Gastrocnemius medialis (tissue), 4 donors: ENCODE data around the gene ARHGAP25. TPM values are rescaled to one million over a fixed set of nuclear protein-coding genes. Genes with fewer than 3 reads are reported as not detected.

ENCODE experiments used
- ATAC-seq, 2 donors: fragments of 150-250 bp; one replicate each; pipeline ENCODE4 v1.9.1; 2016
- DNase-seq, 2 donors: peaks; one replicate each; pipeline ENCODE4 v3.0.0-alpha.2; 2019
- H3K27ac ChIP-seq, 4 donors: fragments of 200-600 bp; sonication (generic); 1 replicate in 1 of 4; 2 replicates in 3 of 4; pipeline ENCODE4 v1.5.1; 2016 to 2018; ENCODE audit warnings: mild to moderate bottlenecking in 2 of 4, moderate library complexity in 1 of 4
- H3K27me3 ChIP-seq, 3 donors: fragments of 200-600 bp; sonication (generic) in 2 of 3; 1 replicate in 1 of 3; 2 replicates in 2 of 3; pipeline versions ENCODE4 v1.5.1 to v1.6.0; 2016 to 2019; ENCODE audit warnings: mild to moderate bottlenecking in 1 of 3, moderate library complexity in 1 of 3
- H3K36me3 ChIP-seq, 2 donors: fragments of 200-600 bp; sonication (generic) in 1 of 2; one replicate each; pipeline ENCODE4 v1.5.1; 2017 to 2018
- H3K4me1 ChIP-seq, 2 donors: fragments of 200-600 bp; sonication (generic) in 1 of 2; one replicate each; pipeline ENCODE4 v1.5.1; 2016 to 2017; ENCODE audit warnings: mild to moderate bottlenecking in 2 of 2
- H3K4me3 ChIP-seq, 4 donors: fragments of 200-600 bp; sonication (generic) in 3 of 4; 1 replicate in 1 of 4; 2 replicates in 3 of 4; pipeline ENCODE4 v1.5.1; 2016 to 2019; ENCODE audit warnings: mild to moderate bottlenecking in 2 of 4
- H3K9me3 ChIP-seq, 3 donors: fragments of 200-600 bp; sonication (generic) in 2 of 3; 1 replicate in 1 of 3; 2 replicates in 2 of 3; pipeline ENCODE4 v1.5.1; 2016 to 2019
- CTCF ChIP-seq, 5 experiments: fragments of 450-650 bp in 3 of 5; fragments of 200-600 bp in 2 of 5; sonication (generic) in 2 of 5; IDR thresholded peaks in 4 of 5; conservative IDR thresholded peaks in 1 of 5; 1 replicate in 4 of 5; 2 replicates in 1 of 5; pipeline ENCODE4 v1.5.1; 2016 to 2019; ENCODE audit warnings: antibody characterized with exemption in 5 of 5, mild to moderate bottlenecking in 3 of 5, moderate library complexity in 3 of 5
- POLR2A ChIP-seq, 2 donors: fragments of 450-650 bp; IDR thresholded peaks; one replicate each; pipeline ENCODE4 v1.6.1; 2017; ENCODE audit warnings: antibody characterized with exemption in 2 of 2, mild to moderate bottlenecking in 2 of 2, moderate library complexity in 2 of 2
- in situ Hi-C, 4 donors: fragments of 200-750 bp; cut with MboI; loops; one replicate each; pipeline versions ENCODE4 v1.15.0 to v1.8.0; 2017; ENCODE audit warnings: low sequenced_read_pairs in 4 of 4
- intact Hi-C: fragments of 100-400 bp; cut with DNase I; formaldehyde crosslinking; loops from one replicate; pipeline ENCODE4 v1.15.1; 2023; ENCODE audit warnings: low total_unique reads
- total RNA-seq, 4 donors: library from RNA; depleted of rRNA; stranded (reverse); fragments of >200 nt; gene quantifications; one replicate each; pipeline versions ENCODE4 v1.1.0 to v1.2.3, GENCODE V29; 2016

The ARHGAP25 gene
- total RNA-seq, 4 donors from 2014 or later = 1.9 to 6.8 (median 3.0) TPM

- no peak overlapping the region for H3K4me3 ChIP-seq
- in situ Hi-C loops = no loop called here
- ATAC-seq (no peak), DNase-seq (no peak)
- H3K4me1 ChIP-seq = no peaks in the 10 kb centered on the region
- no peaks in the 10 kb centered on the region for H3K9me3 ChIP-seq
- intact Hi-C loops = no loop called here
- TF ChIP-seq CTCF (IDR thresholded peaks at IDR 0.05 in 4 of 5, conservative IDR thresholded peaks at IDR 0.05 in 1 of 5) = no peak
- TF ChIP-seq POLR2A (IDR thresholded peaks at IDR 0.05) = no peak
- H3K27me3 ChIP-seq = no peaks in the 10 kb centered on the region
- H3K36me3 ChIP-seq = no peaks in the 10 kb centered on the region
- no peak overlapping the region for H3K27ac ChIP-seq
Observed at GRCh38 chr2:68764041-68764805, 29.6 kb downstream of the ARHGAP25 start.

GRCh38 chr2:68764806-68765311, 30.2 kb downstream of the ARHGAP25 start:
- no peak for TF ChIP-seq CTCF (IDR thresholded peaks at IDR 0.05 in 4 of 5, conservative IDR thresholded peaks at IDR 0.05 in 1 of 5)
- TF ChIP-seq POLR2A (IDR thresholded peaks at IDR 0.05) = no peak
- Histone ChIP-seq H3K27me3 (no peaks in the 10 kb centered on the region), H3K27ac (peak overlapping the region in 1 of 4 donors; percentile 31), H3K4me3 (no peak overlapping the region), H3K9me3 (no peaks in the 10 kb centered on the region), H3K36me3 (no peaks in the 10 kb centered on the region), H3K4me1 (no peaks in the 10 kb centered on the region)
- intact Hi-C loops (loop anchor here (5.0 kb wide), 1 partner anchor 67 kb away; no protein-coding TSS in a partner anchor), in situ Hi-C loops (no loop called here)
- no peak for DNase-seq
- no peak for ATAC-seq

GRCh38 chr2:68765739-68766375, 31.2 kb downstream of the ARHGAP25 start:
- Histone ChIP-seq H3K4me1 (peaks cover 0 to 4% of the 10 kb centered on the region in 2 donors), H3K9me3 (no peaks in the 10 kb centered on the region), H3K27ac (peak overlapping the region in 2 of 4 donors; percentile 9 to 18), H3K4me3 (no peak overlapping the region), H3K27me3 (no peaks in the 10 kb centered on the region), H3K36me3 (no peaks in the 10 kb centered on the region)
- intact Hi-C loops (loop anchor here (5.0 kb wide), 1 partner anchor 66 kb away; no protein-coding TSS in a partner anchor), in situ Hi-C loops (no loop called here)
- no peak for TF ChIP-seq POLR2A (IDR thresholded peaks at IDR 0.05)
- TF ChIP-seq CTCF (IDR thresholded peaks at IDR 0.05 in 4 of 5, conservative IDR thresholded peaks at IDR 0.05 in 1 of 5) = no peak
- ATAC-seq (no peak), DNase-seq (no peak)

GRCh38 chr2:68766376-68766845, 31.8 kb downstream of the ARHGAP25 start:
- peaks cover 0 to 8% of the 10 kb centered on the region in 2 donors for H3K4me1 ChIP-seq
- no peaks in the 10 kb centered on the region for H3K27me3 ChIP-seq
- ATAC-seq (peak in 1 of 2 donors; percentile 65), DNase-seq (peak in 1 of 2 donors; percentile 55)
- intact Hi-C loops = loop anchor here (5.0 kb wide), 1 partner anchor 66 kb away; no protein-coding TSS in a partner anchor
- TF ChIP-seq CTCF (IDR thresholded peaks at IDR 0.05 in 4 of 5, conservative IDR thresholded peaks at IDR 0.05 in 1 of 5) = no peak
- no peak for TF ChIP-seq POLR2A (IDR thresholded peaks at IDR 0.05)
- in situ Hi-C loops = no loop called here
- no peak overlapping the region for H3K4me3 ChIP-seq
- H3K9me3 ChIP-seq = no peaks in the 10 kb centered on the region
- no peaks in the 10 kb centered on the region for H3K36me3 ChIP-seq
- peak overlapping the region in 1 of 4 donors; percentile 18 for H3K27ac ChIP-seq
